NCI-H187 (cell line): ENCODE data around the gene UBE2E2.
"Not testable (repeated sequence)": the region's sequence is repeated elsewhere in the genome, so short reads cannot be mapped to it uniquely, and the experiment has no call there.

Experiments used
- DNase-seq, 2 experiments: peaks; one replicate each; lab custom pipeline; 2025; lab: John Stamatoyannopoulos, UW

The UBE2E2 gene

DNA sequence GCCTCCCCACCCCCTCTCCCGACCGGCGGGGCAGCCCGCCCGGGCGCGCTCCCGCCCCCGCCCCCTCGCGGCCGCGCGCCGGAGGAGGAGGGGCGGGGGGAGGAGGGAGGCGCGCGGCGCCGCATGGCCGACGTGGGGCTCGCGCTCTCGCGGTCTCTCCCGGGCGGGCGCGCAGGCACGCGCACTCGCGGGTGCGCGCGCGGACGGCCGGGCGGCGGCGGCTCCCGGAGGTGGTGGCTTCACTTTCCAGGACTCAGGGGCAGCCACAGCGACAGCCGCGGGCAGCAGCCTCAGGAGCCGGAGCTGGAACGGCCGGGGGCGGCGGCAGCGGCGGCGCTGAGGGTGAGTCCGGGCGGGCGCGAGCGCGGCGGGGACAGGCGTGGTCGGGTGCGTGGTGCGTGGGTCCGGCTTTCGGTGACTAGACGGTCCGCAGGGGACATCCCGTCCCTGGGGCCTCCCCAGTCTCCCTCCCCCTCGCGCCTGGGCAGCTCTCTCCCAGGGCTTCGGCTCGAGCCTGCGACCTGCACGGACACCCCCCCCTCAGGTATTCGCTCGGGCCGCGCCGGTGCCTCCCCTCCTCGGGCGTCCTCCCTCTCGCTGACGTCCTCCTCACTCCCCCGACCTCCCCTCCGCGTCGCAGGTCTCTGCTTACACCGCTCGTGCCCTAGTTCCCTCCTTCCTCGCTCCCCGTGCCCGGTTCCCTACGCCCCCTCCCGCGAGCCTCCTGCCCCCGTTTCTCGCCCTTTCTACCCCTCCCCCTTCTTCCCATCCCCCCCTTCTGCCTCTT is at the start of gene UBE2E2:
Gene UBE2E2, plus strand, starts transcription at position 407 of the 787 bp plus-strand sequence.
- DNase-seq, result no peak

DNA sequence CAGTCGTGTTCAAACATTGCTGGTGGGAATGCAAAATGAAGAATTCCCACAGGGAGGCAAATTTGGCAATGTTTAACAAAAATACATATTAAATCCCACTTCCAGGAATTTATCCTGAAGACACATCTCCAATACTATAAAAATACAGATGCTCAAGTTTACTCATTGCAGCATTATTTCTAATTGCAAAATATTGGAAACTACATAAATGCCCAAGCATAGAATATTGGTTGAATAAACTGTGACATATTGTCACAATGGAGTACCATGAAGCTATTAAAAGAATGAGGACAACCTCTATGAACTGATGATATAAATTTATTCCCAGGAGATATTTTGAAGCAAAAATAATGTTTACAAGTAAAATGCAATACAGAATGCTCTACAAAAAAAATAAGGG is 49.7 kb upstream of the UBE2E2 start:
- no peak for DNase-seq

DNA sequence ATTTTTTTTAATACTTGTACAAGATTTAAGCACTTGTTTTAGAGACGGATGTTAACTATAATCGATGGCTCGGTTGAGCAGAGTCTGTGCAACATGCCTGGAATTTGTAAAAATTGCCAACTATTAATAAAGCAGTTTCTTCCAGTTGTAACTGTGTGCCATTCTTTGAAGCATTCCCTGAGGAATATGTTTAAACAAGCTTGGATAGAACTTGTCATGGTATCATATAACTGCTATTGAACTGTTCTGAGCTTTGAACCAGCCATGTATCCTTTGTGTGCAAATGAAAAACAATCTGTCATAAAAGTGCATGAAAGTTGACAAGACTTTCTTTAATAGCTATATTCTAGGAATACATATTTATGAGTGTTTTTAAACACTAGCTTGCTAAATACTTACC is 45.8 kb upstream of the UBE2E2 start:
- DNase-seq, result no peak

DNA sequence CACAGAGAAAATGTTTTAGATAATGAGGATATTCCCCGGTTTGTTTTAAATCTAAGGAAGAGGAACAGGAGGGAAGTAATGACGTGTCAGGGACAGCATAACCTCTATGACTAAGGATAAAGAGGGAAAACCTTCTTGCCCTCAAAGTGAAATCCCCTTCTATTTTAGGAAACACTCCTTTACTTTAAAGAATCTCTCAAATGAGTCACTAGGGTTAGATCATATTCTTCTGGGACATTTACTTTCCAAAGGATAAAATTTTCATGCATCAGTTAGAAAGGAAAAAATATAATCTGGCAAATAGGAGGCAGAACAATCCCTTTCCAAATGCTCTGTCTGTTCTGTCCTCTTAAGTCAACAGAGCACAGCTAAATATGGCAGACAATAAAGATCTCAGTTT is 43.2 kb upstream of the UBE2E2 start:
- DNase-seq, result no peak

DNA sequence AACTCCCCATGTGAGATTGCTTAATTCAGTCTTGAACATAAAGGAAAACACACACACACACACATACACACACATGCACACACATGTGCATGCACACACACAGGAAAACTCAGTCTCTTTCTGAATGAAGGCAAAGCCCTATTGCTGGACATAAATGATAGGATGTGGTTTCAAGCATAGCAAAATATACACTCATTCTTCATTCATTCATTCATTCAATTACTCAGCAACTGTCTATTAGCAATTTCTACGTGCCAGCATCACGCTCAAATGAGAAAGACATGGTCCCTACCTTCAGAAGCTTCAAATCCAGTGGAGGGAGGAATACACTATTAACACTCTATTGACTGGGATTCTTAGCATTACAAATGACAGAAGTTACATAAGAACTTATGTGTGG is 41.8 kb upstream of the UBE2E2 start:
- no peak for DNase-seq

DNA sequence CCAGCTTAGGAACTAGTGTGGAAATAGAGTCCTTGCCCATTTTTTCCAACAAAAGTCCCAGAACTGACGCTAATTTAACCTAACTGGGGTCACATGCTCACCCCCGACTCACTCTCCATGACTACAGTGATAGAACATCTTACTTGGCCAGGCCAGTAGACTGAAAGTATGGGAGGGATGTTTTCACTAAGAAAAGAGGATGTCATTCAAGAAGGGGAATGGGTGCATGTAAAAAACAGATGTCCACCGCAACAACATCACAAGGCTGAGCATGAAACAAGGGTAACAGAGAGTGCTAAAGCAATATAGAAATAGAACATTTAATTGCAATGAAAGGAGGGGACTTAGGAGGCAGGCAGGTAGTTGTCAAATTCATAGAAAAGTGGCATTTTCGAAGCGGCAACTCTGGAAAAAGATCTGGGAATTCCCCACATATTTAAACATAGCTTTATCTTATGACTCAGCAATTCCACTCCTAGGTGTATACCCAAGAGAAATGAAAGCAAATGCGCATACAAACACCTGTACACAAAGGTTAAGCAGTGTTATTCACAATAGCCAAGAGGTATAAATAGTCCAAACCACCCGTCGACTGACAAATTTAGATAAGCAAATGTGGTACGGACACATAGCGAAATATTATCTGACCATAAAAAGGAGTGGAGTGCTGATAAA is 41.1 kb upstream of the UBE2E2 start:
- DNase-seq, result no peak

DNA sequence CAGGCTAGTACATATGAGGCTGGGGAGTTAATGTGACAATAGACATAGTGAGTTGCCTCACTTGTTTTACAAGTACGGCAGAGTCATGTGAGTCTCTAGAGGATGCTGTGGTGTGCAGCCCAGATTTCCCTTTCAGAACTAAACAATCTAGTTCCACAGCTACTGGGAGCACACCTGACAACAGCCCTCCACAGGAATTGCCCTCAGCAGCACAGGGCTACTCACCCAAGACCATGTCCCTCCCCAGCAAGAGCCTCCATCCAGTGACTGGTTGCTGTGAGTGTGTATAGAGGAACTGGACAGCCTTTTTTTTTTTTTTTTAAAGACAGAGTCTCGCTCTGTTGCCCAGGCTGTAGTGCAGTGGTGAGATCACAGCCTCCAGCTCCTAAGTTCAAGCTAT is 40.2 kb upstream of the UBE2E2 start:
- DNase-seq, result no peak

DNA sequence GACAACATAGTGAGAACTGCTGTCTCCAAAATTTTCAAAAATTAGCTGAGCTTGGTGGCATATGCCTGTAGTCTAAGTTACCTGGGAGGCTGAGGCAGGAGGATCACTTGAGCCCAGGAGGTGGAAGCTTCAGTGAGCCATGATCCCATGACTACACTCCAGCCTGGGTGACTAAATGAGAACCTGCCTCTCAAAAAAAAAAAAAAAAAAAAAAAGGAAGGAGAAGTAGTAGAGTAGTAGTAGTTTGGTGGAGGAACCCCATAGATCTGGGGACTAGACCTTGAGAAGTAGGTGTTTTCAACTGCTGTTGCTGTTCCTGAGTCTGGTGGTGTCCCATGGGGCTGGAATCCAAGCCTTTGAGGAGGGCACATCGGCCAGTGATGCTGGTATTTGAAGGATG is 38.4 kb upstream of the UBE2E2 start:
- DNase-seq, result no peak

DNA sequence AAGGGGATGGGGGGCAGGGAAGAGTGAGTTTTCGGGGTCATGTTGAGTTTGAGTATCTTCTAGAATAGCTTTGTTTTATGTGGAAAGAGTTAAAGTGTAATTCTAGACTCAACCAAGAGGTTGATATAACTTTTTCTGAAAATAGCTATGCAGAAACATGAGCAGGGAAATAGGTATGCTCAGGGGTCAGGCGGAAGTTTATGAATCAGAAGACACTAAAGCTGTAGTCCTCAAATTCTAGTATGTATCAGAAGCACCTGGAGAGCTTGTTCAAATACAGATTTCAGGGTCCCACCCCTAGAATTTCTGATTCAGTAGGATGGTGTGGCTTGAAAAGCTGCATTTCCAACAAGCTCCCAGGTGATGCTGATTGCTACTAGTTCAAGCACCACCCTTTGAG is 37.6 kb upstream of the UBE2E2 start:
- DNase-seq, result no peak

DNA sequence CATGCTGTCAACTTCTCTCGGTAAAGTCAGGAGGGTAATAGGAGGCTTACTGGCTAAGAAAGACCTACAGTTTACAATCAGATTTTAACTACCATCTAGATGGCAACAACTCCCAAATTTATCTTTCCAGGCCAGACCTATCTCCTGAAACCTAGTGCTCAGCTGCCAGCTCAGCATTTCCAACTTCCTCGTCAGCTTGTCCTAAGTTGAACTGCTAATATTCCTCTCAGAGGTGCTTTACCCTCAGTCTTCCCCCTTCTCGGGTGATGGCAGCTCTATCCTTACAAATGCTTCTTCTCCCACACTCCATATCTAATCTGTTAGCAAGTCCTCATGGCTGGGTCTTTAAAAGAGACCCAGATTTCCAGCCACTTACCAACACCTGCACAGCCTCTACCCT is 36.9 kb upstream of the UBE2E2 start:
- no peak for DNase-seq

DNA sequence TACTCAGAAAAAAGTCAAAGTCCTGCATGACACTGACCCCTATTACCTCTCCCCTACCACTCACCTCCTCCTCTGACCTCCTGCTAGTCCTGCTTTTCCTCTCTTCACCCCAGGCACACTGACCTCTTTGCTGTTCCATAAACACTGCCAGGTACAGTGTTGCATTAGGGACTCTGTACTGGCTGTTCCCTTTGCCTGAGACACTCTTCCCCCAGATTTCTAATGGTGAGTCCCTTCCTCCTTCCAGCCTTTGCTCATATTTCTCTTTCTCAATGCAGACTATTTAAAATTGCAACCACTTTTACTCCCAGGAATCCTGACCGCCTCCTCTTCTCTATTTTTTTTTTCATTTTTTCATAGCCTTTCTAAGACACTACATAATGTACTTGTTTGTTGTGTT is 36.3 kb upstream of the UBE2E2 start:
- no peak for DNase-seq

DNA sequence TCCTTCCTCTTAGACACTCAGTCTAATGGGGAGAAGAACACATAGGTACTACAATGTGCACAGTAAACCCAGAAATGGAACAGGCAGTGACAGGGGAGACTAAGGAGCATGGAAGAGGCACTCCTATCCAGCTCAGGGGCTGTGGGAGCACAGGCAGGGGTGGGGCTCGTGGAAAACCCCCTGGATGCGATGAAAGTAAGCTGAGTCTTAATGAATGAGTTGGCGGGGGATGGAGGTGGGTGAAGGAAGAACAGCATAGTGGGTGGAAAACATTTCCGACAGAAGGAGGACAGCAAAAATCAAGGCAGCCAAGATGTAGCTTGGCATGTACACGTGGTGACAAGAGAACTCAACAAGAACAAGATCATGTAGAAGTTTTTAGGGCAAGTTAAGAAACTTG is 33.6 kb upstream of the UBE2E2 start:
- no peak for DNase-seq

DNA sequence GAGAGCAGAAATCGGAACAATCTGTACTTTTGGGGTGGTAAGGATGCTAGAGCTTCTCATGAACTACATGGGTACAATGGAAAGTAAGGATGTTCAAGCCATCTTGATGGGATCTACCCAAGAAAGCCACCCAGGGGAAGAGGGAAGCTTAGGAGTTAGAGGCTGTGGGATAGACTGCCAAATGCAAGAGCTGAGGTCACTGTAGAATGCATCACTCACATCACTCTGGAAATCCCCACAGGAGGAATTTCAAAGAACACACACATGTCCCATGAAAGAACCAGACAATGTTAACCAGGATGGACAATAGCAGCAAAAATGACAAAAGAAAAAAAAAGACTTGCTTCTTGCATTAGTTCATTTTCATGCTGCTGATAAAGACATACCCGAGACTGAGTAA is 32.8 kb upstream of the UBE2E2 start:
- DNase-seq, result no peak

DNA sequence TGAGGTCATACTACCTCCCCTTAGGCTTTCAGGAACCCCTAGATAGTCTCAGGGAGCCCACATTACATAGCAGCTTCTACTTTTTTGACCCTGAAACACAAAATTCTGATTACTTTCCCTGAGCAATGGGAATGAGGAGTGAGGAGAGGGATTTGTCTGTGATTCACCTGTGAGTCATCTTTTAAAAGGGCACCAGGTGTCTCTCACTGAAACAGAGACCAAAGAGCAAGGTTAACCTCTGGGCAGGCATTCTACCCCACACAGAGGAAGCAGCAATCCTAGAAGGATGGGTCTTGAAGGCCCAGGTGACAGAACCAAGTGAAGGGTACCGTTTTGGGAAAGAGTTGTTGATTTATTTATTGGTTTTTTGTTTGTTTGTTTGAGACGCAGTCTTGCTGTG is 31.1 kb upstream of the UBE2E2 start:
- DNase-seq, result no peak

DNA sequence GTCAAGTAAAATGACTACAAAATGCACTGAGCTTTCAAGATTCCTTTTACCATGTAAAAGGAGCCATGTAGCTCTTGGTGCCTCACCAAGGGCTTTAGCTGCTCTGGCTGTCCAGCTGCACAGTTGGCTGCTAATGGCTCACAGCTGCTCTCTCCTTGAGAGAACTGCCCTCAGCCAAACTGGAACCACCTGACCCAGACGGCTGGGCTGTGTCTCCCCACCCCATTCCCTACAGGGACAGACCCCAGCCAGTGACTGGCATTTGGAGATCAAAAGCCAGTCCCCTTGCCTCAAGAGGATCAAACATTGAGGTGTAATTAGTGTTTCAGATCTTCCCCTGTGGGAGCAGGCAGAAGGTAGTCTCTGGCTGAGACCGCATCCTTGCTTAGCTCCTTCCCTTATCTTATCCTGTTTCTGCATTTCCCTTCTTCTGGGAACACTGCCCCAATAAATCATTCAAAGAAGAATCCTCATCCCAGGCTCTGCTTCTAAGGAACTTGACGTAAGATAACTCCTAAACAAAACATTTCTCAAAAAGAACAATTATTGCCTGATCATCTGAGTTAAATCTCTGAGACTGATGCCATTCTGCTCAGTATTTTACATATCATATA is 28.6 kb upstream of the UBE2E2 start:
- no peak for DNase-seq

DNA sequence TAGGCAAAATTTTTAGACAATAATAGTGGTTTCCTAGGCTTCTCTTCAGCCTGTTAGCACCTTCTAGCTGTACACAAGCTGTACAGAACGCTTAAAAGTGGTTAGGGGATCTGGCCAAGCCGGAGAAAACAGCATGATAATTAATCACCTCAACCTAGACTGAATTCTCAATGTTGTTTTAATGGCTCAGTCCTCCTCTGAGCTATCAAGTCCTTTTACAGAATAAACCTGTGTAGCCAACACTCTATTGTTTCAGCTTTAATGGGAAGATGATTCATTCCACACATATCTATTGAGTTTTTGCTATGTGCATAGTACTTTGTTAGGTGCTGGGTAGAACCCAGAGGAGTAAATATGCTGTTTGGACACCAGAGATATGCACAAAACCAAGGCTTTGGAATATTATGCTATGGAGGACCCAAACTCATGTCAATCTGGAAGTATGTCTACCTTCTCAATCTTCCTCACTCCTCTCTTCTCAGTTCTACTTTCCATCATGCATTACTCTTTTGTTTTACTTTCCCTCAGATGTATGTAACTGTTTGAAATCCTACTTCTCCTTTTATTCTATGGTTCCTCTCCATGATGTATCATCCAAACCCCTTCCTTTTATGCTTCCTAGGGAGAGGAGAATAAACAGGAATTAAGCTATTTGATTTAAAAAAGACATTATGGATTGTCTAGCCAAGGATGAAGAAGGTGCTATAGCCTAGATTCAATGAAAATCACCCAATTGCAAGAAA is 27.6 kb upstream of the UBE2E2 start:
- DNase-seq, result no peak

DNA sequence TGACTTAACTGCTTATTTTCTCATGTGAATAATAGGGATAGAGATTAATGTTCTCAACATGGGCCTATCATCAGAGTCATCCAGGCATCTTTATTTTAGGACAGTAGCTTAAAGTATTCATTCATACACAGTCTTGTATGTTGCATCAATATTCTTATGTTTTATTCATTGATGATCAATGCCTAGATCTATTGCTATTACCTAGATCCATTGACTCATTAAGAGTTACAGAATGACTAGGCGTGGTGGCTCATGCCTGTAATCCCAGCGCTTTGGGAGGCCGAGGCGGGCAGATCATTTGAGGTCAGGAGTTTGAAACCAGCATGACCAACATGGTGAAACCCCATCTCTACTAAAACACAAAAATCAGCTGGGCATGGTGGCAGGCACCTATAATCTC is 26.3 kb upstream of the UBE2E2 start:
- not testable (repeated sequence) for DNase-seq

DNA sequence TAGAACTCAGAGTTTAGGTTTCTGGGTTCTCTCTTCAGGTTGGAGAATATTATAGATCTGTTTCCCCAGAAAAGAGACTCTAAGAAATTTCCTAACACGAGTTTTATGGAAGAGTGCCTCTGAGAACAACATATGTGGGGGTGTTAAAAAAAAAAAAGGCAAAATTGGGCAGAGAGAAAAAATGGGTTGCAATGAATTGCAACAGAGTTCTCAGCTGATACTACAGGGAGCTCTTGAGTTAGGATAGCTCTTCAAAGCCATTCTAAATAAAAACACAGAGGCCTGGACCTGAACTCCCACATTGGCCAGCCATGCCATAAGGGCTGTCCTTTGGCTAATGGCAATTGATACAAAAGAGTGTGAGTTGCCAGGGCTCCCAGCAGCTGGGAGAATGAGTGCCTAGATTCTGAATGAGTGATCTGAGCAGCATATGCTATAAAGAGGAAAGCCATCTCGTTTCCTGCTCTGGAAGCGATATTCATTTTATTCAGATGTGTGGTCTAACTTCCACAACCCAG is 20.1 kb upstream of the UBE2E2 start:
- DNase-seq, result no peak

DNA sequence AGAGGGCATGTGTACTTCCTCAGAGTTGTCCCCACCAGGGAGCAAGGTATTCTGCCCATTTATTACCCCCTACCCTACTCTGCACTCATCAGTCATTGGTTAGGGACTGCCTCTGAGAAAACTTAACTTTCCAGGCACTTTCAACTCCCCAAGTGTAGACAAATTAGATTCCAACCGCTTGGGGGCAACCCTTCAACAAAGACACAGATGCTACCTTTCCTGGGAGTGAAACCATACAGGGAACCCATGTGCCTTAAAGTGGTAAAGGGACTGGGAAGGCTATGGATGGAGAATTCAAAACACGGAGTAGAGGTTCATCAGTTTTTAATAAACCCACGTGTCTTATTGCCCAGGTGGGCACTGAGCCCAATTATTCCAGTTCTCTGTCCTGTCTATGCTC is 19.4 kb upstream of the UBE2E2 start:
- no peak for DNase-seq

DNA sequence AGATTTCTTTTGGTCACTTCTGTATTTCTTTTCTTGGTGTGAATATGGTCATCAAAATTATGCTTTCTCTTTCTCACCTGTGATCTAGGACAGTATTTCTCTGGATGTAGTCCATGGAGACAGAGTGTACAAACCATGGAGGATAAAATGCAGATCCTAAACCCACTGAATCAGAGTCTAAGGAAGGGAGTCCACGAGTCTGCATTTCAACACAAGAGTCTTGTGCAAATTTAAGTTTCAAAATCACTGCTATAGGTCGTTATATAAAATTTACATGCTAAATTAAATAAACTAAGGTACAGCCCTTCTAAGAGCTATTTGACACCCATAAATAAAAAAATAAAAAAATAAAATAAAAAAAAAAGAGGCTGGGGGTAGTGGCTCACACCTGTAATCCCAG is 17.3 kb upstream of the UBE2E2 start:
- DNase-seq, result no peak

DNA sequence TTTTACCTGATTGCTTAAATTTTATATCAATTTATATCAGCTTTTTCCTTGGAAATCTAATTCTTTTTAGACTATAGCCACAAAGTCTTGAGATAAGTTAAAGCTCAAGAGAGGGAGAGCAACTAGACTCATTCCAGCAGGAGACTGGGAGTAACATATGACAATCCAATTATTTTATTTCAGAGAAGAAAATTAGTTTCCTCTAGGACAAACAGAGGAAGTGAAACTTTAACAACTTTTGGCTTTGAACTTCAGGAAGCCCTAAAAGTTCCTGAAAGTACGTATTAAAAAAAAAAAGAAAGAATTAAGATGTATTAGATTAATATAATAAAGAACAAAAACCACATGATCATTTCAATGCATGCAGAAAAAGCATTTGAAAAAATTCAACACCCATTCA is 13.9 kb upstream of the UBE2E2 start:
- DNase-seq, result no peak

DNA sequence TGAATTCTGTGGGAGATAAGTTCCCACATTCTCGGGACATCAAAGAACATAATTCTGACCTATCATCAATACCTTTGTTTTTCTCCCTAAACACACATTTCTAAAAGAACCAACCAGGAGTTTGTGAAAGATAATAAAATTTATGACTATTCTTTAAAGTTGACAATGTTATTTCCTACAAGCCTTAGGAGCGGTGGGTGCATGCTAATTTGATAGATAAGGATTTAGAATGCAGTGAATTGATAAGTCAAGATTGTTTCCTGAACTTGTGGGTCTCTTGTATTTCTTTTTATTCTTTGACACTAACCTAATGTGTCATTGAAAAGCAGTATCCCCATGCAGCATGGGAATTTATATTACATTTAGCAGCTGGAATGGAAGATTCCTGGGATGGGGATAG is 10.3 kb upstream of the UBE2E2 start:
- DNase-seq, result no peak

DNA sequence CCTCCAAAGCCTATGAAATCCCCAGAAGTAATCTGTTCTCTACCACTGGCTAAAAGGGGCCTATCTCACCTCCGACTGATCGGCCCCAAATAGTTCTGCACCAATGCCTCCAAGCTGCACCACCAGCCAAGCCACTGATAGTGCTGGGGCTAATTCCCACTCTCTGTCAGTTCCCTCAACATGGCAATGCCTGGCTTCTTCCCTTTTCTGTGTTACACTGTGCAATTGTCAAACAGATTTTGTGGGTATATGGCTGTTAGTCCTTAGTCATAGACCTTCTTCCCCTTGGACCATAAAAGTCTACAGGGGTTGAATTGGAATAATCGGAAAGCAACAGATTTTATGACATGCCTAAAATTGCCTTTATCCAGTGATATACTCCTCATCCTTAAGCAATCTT is 9.3 kb upstream of the UBE2E2 start:
- no peak for DNase-seq
